ENCODE measurements around the gene EEF1AKMT1. TPM values are rescaled to one million over a fixed set of nuclear protein-coding genes. Genes with fewer than 3 reads are reported as not detected.

Gene EEF1AKMT1
- total RNA-seq, 4 donors from 2014 or later, result 7.4 to 20.0 (median 13.4) TPM

DNA sequence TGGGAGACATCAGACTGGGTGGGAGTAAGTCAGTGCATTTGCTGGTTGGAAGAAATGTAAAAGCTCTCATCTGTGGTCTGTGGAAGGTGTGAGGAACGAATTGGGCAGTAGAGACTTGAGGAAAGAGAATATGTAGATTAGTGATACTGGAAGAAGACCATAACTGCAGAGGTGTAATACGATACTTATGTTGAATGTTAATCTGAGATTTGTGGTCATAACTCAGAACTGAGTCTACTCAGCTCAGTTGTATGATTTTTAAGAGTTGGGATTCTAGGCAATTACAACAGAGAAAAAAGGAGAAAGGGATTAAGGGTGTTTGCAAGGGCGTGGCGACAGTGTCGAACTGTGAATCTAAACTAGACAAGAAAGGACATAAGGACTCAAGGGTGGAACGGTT, 73.5 kb downstream of the EEF1AKMT1 start:
- ATAC-seq (ENCODE audit: low FRiP score) (no peak), DNase-seq (ENCODE audit: low spot score) (no peak)
- TF ChIP-seq, protein P1, sequence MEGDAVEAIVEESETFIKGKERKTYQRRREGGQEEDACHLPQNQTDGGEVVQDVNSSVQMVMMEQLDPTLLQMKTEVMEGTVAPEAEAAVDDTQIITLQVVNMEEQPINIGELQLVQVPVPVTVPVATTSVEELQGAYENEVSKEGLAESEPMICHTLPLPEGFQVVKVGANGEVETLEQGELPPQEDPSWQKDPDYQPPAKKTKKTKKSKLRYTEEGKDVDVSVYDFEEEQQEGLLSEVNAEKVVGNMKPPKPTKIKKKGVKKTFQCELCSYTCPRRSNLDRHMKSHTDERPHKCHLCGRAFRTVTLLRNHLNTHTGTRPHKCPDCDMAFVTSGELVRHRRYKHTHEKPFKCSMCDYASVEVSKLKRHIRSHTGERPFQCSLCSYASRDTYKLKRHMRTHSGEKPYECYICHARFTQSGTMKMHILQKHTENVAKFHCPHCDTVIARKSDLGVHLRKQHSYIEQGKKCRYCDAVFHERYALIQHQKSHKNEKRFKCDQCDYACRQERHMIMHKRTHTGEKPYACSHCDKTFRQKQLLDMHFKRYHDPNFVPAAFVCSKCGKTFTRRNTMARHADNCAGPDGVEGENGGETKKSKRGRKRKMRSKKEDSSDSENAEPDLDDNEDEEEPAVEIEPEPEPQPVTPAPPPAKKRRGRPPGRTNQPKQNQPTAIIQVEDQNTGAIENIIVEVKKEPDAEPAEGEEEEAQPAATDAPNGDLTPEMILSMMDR (IDR thresholded peaks at IDR 0.05), result no peak

DNA sequence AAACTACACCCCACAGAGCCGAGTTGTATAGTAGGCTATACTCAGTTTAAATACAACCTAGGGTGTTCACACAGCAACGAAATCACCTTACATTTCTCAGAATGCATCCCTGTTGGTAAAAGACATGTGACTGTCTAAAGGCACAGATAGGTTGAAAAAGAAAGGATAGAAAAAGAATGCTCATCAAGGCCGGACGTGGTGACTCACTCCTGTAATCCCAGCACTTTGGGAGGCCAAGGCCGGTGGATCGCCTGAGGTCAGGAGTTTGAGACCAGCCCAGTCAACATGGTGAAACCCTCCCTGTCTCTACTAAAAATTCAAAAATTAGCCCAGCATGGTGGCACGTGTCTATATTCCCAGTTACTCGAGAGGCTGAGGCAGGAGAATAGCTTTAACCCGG, 74.0 kb downstream of the EEF1AKMT1 start:
- TF ChIP-seq, protein P1 (IDR thresholded peaks at IDR 0.05), result no peak
- ATAC-seq (ENCODE audit: low FRiP score), result no peak
- DNase-seq (ENCODE audit: low spot score), result no peak

DNA sequence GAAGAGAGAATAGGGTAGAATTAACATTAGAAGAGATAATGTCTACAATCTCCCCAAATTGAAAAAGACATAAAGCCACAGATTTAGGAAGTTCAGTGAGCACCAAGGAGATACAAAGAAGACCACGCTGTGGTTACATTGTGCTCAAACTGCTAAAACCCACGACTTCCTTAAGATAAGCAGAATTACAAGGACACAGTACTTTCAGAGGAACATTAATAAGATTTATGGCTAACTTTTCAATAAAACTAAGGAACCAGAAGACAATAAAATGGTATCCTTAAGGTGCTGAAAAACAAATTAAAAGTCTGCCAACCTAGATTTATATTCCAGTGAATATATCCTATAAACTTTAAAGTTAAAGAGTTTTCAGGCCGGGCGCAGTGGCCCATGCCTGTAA, 77.7 kb downstream of the EEF1AKMT1 start:
- DNase-seq (ENCODE audit: low spot score) (no peak), ATAC-seq (ENCODE audit: low FRiP score) (no peak)
- TF ChIP-seq, protein P1 (IDR thresholded peaks at IDR 0.05), result no peak

DNA sequence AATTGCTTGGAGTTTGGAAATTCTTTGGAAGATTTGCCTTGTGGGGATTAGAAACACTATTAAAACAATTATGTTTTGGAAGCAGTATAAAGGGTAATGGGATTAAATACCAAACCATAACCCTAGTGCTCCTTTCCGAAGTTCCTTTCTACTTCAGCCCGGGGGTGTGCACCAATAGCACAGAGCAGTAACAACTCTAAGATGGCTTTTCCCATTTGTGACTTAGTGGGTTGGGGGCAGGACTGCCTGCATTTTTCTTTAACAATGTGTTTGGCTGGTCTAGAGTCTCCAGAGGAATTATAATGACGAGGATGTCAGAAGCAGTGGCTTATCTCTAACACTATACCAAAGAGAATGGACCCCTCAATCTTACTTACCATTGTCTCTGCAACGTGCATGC, 82.1 kb downstream of the EEF1AKMT1 start:
- DNase-seq (ENCODE audit: low spot score) (no peak), ATAC-seq (ENCODE audit: low FRiP score) (no peak)
- TF ChIP-seq, protein P1 (IDR thresholded peaks at IDR 0.05), result no peak

DNA sequence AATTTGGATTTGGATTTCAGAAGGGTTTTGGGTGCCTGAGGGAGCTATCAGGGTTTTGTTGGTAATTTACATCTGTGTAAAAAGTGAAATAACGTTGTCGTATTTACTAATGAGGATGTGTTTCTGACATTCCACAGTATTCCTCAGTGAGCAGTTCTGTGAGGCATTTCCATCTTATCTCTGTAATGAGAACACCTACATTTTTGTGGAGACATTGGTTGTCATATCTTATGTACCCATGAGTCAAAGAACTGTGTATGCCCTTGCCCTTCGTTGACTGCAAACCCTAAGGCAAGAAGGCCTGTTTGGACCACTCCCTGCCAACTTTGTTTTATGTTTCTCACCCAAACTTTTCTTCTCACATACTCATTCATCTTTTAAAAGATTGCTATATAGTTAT, 84.5 kb downstream of the EEF1AKMT1 start:
- no peak for ATAC-seq (ENCODE audit: low FRiP score)
- TF ChIP-seq, protein P1 (IDR thresholded peaks at IDR 0.05), result no peak
- DNase-seq (ENCODE audit: low spot score), result no peak

DNA sequence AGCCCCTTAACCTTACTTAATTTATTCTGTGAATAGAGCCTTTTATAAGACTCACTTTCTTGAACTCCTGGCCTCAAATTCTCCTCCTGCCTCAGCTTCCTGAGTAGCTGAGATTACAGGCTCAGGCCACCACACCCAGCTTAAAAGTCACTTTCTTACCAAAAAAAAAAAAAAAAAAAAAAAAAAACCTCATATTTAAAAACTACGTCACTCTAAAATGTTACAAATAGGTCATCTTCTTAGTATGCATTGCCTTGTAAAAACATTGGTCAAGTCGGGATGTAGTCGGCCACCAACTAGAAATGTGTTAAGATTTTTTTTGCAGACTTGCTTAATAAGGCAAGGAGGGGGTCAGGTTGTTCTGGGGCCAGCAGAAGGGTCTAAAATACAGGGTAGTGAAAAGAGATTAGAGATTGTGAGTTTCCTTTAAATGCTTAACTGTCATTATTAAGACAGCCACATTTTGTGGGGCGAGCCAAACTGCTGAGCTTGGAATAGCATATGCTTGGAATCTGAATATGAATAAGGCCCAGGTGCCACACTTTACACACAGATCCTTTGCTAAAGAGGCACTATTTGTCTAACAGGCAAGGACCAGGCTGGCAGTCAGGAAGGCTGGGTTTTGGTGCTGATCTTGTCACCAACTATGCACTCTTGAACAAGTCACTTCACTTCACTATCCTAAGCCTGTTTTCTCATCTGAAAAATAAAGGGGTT, 86.7 kb downstream of the EEF1AKMT1 start:
- TF ChIP-seq, protein P1 (IDR thresholded peaks at IDR 0.05), result no peak
- DNase-seq (ENCODE audit: low spot score), result no peak
- ATAC-seq (ENCODE audit: low FRiP score), result no peak

DNA sequence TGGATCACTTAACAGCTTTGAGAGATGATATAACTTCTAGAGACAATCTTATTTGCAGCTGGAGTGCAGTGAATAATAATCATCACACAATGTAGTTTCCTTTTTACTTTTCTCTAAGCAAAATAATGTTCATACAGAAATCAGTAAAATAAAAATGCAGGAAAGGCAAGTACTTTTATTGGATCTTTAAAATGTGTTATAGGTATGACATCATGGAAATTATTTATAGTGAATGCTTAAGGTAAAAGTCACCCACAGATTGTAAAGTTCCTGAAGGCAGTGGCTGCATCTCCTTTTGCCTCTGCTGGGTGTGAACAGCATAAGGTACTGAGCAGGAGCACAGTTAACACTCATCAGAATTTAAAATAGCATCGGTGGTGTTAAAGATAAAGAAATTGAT, 87.6 kb downstream of the EEF1AKMT1 start:
- TF ChIP-seq, protein P1 (IDR thresholded peaks at IDR 0.05), result no peak
- DNase-seq (ENCODE audit: low spot score) (no peak), ATAC-seq (ENCODE audit: low FRiP score) (no peak)
